ENCODE measurements around the gene ABLIM2. TPM values are rescaled to one million over a fixed set of nuclear protein-coding genes. Genes with fewer than 3 reads are reported as not detected.

ABLIM2 gene
- polyA plus RNA-seq, 1 donor from 2014 or later = 14.9 TPM

GRCh38 chr4:8118531-8118930 is 40.1 kb downstream of the ABLIM2 start:
- no peak overlapping the region for H3K4me2 ChIP-seq (ENCODE audit: low read length)
- no peaks in the 10 kb centered on the region for H3K9me3 ChIP-seq (ENCODE audit: low read length)

DNA sequence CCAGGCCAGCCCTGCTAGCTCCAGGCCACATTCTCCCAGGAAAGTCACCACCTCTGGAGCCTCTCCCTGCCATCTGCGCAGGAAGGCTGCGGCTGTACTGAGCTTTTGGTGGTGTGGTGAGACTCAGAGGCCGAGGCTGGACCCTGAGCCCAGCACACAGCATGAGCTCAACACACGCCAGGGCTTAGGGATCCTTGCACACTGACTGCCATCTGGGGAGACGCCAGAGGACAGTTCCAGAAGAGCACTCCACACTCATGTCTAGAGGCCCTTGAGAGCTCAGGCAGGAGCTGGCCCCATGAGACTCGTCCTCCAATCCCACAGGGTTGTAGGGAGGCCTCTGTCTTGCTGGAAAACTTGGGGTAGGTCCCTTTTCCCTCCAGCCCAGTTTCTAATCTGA is 40.6 kb downstream of the ABLIM2 start:
- no peak for TF ChIP-seq TAF1 (IDR thresholded peaks at IDR 0.05; ENCODE audit: low read depth)
- TF ChIP-seq SMC3 (conservative IDR thresholded peaks at IDR 0.05; ENCODE audit: poor library complexity) = no peak
- no peak for TF ChIP-seq EZH2 (IDR thresholded peaks at IDR 0.05; ENCODE audit: borderline replicate concordance, insufficient read depth, low read length, poor library complexity, severe bottlenecking)
- TF ChIP-seq, protein P1, sequence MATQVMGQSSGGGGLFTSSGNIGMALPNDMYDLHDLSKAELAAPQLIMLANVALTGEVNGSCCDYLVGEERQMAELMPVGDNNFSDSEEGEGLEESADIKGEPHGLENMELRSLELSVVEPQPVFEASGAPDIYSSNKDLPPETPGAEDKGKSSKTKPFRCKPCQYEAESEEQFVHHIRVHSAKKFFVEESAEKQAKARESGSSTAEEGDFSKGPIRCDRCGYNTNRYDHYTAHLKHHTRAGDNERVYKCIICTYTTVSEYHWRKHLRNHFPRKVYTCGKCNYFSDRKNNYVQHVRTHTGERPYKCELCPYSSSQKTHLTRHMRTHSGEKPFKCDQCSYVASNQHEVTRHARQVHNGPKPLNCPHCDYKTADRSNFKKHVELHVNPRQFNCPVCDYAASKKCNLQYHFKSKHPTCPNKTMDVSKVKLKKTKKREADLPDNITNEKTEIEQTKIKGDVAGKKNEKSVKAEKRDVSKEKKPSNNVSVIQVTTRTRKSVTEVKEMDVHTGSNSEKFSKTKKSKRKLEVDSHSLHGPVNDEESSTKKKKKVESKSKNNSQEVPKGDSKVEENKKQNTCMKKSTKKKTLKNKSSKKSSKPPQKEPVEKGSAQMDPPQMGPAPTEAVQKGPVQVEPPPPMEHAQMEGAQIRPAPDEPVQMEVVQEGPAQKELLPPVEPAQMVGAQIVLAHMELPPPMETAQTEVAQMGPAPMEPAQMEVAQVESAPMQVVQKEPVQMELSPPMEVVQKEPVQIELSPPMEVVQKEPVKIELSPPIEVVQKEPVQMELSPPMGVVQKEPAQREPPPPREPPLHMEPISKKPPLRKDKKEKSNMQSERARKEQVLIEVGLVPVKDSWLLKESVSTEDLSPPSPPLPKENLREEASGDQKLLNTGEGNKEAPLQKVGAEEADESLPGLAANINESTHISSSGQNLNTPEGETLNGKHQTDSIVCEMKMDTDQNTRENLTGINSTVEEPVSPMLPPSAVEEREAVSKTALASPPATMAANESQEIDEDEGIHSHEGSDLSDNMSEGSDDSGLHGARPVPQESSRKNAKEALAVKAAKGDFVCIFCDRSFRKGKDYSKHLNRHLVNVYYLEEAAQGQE (IDR thresholded peaks at IDR 0.05; ENCODE audit: borderline replicate concordance) = no peak
- TF ChIP-seq MXI1 (conservative IDR thresholded peaks at IDR 0.05; ENCODE audit: poor library complexity, severe bottlenecking) = no peak
- TF ChIP-seq EP300 (conservative IDR thresholded peaks at IDR 0.05; ENCODE audit: poor library complexity, severe bottlenecking) = no peak
- TF ChIP-seq RAD21 (conservative IDR thresholded peaks at IDR 0.05) = no peak
- no peak for TF ChIP-seq POLR2AphosphoS5 (IDR thresholded peaks at IDR 0.05)
- TF ChIP-seq, protein P2, sequence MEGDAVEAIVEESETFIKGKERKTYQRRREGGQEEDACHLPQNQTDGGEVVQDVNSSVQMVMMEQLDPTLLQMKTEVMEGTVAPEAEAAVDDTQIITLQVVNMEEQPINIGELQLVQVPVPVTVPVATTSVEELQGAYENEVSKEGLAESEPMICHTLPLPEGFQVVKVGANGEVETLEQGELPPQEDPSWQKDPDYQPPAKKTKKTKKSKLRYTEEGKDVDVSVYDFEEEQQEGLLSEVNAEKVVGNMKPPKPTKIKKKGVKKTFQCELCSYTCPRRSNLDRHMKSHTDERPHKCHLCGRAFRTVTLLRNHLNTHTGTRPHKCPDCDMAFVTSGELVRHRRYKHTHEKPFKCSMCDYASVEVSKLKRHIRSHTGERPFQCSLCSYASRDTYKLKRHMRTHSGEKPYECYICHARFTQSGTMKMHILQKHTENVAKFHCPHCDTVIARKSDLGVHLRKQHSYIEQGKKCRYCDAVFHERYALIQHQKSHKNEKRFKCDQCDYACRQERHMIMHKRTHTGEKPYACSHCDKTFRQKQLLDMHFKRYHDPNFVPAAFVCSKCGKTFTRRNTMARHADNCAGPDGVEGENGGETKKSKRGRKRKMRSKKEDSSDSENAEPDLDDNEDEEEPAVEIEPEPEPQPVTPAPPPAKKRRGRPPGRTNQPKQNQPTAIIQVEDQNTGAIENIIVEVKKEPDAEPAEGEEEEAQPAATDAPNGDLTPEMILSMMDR (IDR thresholded peaks at IDR 0.05; ENCODE audit: poor library complexity, severe bottlenecking) = no peak
- Histone ChIP-seq H3K9ac (ENCODE audit: low read length) (no peak overlapping the region), H3K9me3 (ENCODE audit: low read length) (no peaks in the 10 kb centered on the region), H3K4me2 (ENCODE audit: low read length) (no peak overlapping the region), H3K9me2 (ENCODE audit: insufficient read depth, low read length) (no peaks in the 10 kb centered on the region), H3K27me3 (ENCODE audit: insufficient read depth, low read depth, low read length) (no peaks in the 10 kb centered on the region), H3K27ac (ENCODE audit: low read length) (no peak overlapping the region), H2AFZ (ENCODE audit: low read depth, low read length) (no peak overlapping the region), H3F3A (ENCODE audit: insufficient read depth, low read length, poor library complexity, severe bottlenecking) (no peaks in the 10 kb centered on the region), H3K4me3 (ENCODE audit: low read length) (no peak overlapping the region), H3K79me2 (replicated peaks; ENCODE audit: insufficient read depth, low read length) (no peaks in the 10 kb centered on the region), H4K20me1 (ENCODE audit: insufficient read depth) (no peaks in the 10 kb centered on the region), H3K36me3 (ENCODE audit: insufficient read depth, low read length) (no peaks in the 10 kb centered on the region)

More at GRCh38 chr4:8118531-8118930, 40.1 kb downstream of the ABLIM2 start:
- H3K27ac ChIP-seq (ENCODE audit: low read length) = no peak overlapping the region
- H3K9ac ChIP-seq (ENCODE audit: low read length) = no peak overlapping the region
- H3K27me3 ChIP-seq (ENCODE audit: insufficient read depth, low read depth, low read length) = no peaks in the 10 kb centered on the region
- no peaks in the 10 kb centered on the region for H3F3A ChIP-seq (ENCODE audit: insufficient read depth, low read length, poor library complexity, severe bottlenecking)
- no peaks in the 10 kb centered on the region for H3K36me3 ChIP-seq (ENCODE audit: insufficient read depth, low read length)
- H3K4me3 ChIP-seq (ENCODE audit: low read length) = no peak overlapping the region
- H3K9me2 ChIP-seq (ENCODE audit: insufficient read depth, low read length) = no peaks in the 10 kb centered on the region
- H2AFZ ChIP-seq (ENCODE audit: low read depth, low read length) = no peak overlapping the region
- TF ChIP-seq, protein P1 (IDR thresholded peaks at IDR 0.05; ENCODE audit: borderline replicate concordance) = no peak
- TF ChIP-seq POLR2AphosphoS5 (IDR thresholded peaks at IDR 0.05) = no peak
- TF ChIP-seq SMC3 (conservative IDR thresholded peaks at IDR 0.05; ENCODE audit: poor library complexity) = no peak
- TF ChIP-seq EP300 (conservative IDR thresholded peaks at IDR 0.05; ENCODE audit: poor library complexity, severe bottlenecking) = no peak
- no peak for TF ChIP-seq TAF1 (IDR thresholded peaks at IDR 0.05; ENCODE audit: low read depth)
- no peak for TF ChIP-seq RAD21 (conservative IDR thresholded peaks at IDR 0.05)
- TF ChIP-seq, protein P2 (IDR thresholded peaks at IDR 0.05; ENCODE audit: poor library complexity, severe bottlenecking) = no peak
- no peak for TF ChIP-seq MXI1 (conservative IDR thresholded peaks at IDR 0.05; ENCODE audit: poor library complexity, severe bottlenecking)
- no peak for TF ChIP-seq EZH2 (IDR thresholded peaks at IDR 0.05; ENCODE audit: borderline replicate concordance, insufficient read depth, low read length, poor library complexity, severe bottlenecking)
- no peaks in the 10 kb centered on the region for H4K20me1 ChIP-seq (ENCODE audit: insufficient read depth)
- no peaks in the 10 kb centered on the region for H3K79me2 ChIP-seq (replicated peaks; ENCODE audit: insufficient read depth, low read length)

All from neural cell (in vitro differentiated cells).